Measurements from ENCODE around the gene CMPK2.

CMPK2 gene

DNA sequence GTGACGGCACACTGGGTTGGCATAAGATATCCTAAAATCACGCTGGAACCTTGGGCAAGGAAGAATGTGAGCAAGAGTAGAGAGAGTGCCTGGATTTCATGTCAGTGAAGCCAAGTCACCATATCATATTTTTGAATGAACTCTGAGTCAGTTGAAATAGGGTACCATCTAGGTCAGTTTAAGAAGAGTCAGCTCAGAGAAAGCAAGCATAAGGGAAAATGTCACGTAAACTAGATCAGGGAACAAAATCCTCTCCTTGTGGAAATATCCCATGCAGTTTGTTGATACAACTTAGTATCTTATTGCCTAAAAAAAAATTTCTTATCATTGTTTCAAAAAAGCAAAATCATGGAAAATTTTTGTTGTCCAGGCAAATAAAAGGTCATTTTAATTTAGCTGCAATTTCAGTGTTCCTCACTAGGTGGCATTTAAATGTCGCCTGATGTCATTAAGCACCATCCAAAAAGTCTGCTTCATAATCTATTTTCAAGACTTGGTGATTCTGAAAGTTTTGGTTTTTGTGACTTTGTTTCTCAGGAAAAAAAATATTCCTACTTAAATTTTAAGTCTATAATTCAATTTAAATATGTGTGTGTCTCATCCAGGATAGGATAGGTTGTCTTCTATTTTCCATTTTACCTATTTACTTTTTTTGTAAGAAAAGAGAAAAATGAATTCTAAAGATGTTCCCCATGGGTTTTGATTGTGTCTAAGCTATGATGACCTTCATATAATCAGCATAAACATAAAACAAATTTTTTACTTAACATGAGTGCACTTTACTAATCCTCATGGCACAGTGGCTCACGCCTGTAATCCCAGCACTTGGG lies 31.4 kb upstream of the CMPK2 start:
- Histone ChIP-seq H3K4me1 (ENCODE audit: control insufficient read depth, insufficient read depth, low read length) (no peaks in the 10 kb centered on the region), H3K9ac (ENCODE audit: low read length) (no peak overlapping the region), H3K27ac (ENCODE audit: low read depth, low read length) (no peak overlapping the region), H3K36me3 (ENCODE audit: control insufficient read depth, insufficient read depth, low read length) (no peaks in the 10 kb centered on the region), H3K4me3 (ENCODE audit: low read depth, low read length) (no peak overlapping the region), H3K9me3 (ENCODE audit: control insufficient read depth, insufficient read depth, low read depth, low read length) (no peaks in the 10 kb centered on the region), H3K27me3 (ENCODE audit: control insufficient read depth, insufficient read depth, low read length) (no peaks in the 10 kb centered on the region)

DNA sequence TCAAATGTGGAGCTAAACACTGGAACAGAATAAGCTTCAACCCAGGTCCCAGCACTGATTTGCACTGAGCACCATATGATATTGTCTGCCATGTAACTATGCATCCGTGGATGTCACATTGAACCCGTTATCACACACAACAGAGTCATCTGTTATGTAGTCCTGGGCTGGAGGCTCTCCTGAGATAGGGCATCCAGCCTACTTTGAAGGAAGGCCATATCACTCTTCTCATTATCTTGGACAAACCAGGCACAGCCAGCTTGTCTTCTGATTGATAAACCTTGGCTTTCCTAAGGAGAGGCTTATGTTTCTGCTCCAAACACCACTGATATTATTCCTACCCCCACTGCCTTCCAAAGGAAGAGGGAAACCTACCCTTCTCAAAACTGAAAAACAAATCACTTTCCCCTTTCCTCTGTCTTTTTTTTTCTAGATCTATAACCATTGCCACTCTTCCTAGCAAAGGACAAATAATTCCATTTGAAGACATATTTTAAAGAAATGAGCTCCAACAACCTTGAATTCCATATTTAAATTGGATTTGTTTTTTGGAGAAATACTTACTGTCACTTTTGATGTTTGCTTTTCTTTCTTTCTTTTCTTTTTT lies 28.3 kb upstream of the CMPK2 start:
- no peaks in the 10 kb centered on the region for H3K36me3 ChIP-seq (ENCODE audit: control insufficient read depth, insufficient read depth, low read length)
- H3K9ac ChIP-seq (ENCODE audit: low read length): no peak overlapping the region
- no peaks in the 10 kb centered on the region for H3K4me1 ChIP-seq (ENCODE audit: control insufficient read depth, insufficient read depth, low read length)
- no peaks in the 10 kb centered on the region for H3K9me3 ChIP-seq (ENCODE audit: control insufficient read depth, insufficient read depth, low read depth, low read length)
- no peak overlapping the region for H3K27ac ChIP-seq (ENCODE audit: low read depth, low read length)
- H3K4me3 ChIP-seq (ENCODE audit: low read depth, low read length): no peak overlapping the region
- no peaks in the 10 kb centered on the region for H3K27me3 ChIP-seq (ENCODE audit: control insufficient read depth, insufficient read depth, low read length)

DNA sequence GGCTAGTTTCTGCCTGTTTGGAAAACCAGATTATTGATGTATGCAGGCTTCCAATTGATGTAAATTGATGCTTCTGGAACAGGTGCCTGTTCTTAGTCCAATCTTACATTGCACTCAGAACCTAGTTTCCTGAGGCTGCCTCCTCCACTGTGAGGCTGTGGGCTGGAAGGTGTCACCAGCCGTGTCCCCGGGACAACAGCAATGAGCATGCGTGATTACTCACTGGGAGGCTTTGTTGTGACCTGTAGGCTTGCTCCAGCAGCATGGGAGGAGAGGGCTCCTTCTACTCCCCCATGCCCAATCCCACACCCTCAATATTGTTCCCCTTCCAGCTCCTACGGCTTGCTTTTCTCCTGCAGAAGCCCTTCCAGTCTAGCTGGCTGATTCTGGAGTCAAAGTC lies 23.0 kb upstream of the CMPK2 start:
- Histone ChIP-seq H3K27me3 (ENCODE audit: control insufficient read depth, insufficient read depth, low read length) (no peaks in the 10 kb centered on the region), H3K9me3 (ENCODE audit: control insufficient read depth, insufficient read depth, low read depth, low read length) (no peaks in the 10 kb centered on the region), H3K4me1 (ENCODE audit: control insufficient read depth, insufficient read depth, low read length) (no peaks in the 10 kb centered on the region), H3K27ac (ENCODE audit: low read depth, low read length) (no peak overlapping the region), H3K9ac (ENCODE audit: low read length) (no peak overlapping the region), H3K4me3 (ENCODE audit: low read depth, low read length) (no peak overlapping the region), H3K36me3 (ENCODE audit: control insufficient read depth, insufficient read depth, low read length) (no peaks in the 10 kb centered on the region)

DNA sequence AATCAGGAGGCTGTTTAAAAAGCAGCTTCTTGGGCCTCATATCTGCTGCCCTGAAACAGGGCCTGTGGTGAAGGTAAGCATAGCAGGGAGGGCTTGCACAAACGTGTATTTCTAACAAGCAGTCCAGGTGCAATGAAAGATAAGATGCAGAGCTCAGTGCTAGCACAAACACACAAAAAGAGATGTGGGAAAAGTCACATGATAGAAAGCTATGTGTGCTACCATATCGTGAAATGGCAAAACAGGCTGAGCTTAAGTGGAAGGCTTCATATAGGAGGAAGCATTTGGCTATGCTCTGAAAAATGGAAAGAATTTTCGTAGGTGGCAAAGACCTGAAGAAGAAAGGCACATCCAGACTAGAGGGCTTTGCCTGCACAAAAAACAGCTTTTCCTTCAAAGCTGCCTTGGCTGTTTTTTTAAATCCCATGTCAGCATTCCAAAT lies 22.1 kb upstream of the CMPK2 start:
- Histone ChIP-seq H3K4me1 (ENCODE audit: control insufficient read depth, insufficient read depth, low read length) (no peaks in the 10 kb centered on the region), H3K27ac (ENCODE audit: low read depth, low read length) (no peak overlapping the region), H3K4me3 (ENCODE audit: low read depth, low read length) (no peak overlapping the region), H3K27me3 (ENCODE audit: control insufficient read depth, insufficient read depth, low read length) (no peaks in the 10 kb centered on the region), H3K9me3 (ENCODE audit: control insufficient read depth, insufficient read depth, low read depth, low read length) (no peaks in the 10 kb centered on the region), H3K9ac (ENCODE audit: low read length) (no peak overlapping the region), H3K36me3 (ENCODE audit: control insufficient read depth, insufficient read depth, low read length) (no peaks in the 10 kb centered on the region)

DNA sequence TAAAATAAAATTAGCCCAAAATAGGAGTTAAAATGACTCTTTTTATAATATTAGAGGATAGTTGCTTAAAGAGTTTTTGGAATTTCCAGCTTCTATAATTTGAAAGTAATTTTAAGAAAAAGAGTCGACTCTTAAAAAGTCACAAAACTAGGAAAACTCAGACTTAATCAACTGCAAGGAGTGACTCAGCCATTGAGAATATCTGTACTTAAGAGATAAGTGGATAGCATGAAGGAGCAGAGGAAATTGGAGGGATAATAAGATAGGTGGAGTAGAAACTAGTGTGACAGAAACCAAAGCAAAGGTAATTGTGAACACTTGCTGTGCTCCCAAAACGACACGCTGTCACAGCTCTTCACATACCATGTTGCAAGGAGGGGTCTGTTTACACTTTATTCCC lies 20.3 kb upstream of the CMPK2 start:
- no peaks in the 10 kb centered on the region for H3K36me3 ChIP-seq (ENCODE audit: control insufficient read depth, insufficient read depth, low read length)
- no peak overlapping the region for H3K9ac ChIP-seq (ENCODE audit: low read length)
- H3K4me3 ChIP-seq (ENCODE audit: low read depth, low read length): no peak overlapping the region
- no peaks in the 10 kb centered on the region for H3K9me3 ChIP-seq (ENCODE audit: control insufficient read depth, insufficient read depth, low read depth, low read length)
- H3K27ac ChIP-seq (ENCODE audit: low read depth, low read length): no peak overlapping the region
- no peaks in the 10 kb centered on the region for H3K4me1 ChIP-seq (ENCODE audit: control insufficient read depth, insufficient read depth, low read length)
- H3K27me3 ChIP-seq (ENCODE audit: control insufficient read depth, insufficient read depth, low read length): no peaks in the 10 kb centered on the region

DNA sequence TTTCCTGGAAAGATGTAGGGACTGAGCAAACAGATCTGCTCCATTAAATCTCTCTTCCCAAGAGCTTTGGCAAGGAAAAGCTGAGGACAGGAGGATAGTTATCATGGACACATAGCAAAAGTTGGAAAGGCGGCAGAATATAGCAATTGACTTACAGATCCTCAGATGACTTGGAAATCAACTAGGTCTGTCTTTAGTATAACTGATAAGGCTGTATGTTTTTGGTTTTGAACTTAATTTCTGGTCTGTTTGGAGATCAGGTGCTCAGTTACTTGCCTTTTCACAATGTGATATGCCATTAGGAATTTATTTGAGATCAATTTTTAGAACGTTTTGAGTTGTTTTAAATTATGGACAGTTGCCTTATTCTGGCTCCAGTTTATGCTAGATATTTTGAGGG lies 19.8 kb upstream of the CMPK2 start:
- Histone ChIP-seq H3K4me1 (ENCODE audit: control insufficient read depth, insufficient read depth, low read length) (no peaks in the 10 kb centered on the region), H3K36me3 (ENCODE audit: control insufficient read depth, insufficient read depth, low read length) (no peaks in the 10 kb centered on the region), H3K27me3 (ENCODE audit: control insufficient read depth, insufficient read depth, low read length) (no peaks in the 10 kb centered on the region), H3K4me3 (ENCODE audit: low read depth, low read length) (no peak overlapping the region), H3K9me3 (ENCODE audit: control insufficient read depth, insufficient read depth, low read depth, low read length) (peaks cover under 1% of the 10 kb centered on the region; the same call in 1 of the 2 replicates), H3K9ac (ENCODE audit: low read length) (no peak overlapping the region), H3K27ac (ENCODE audit: low read depth, low read length) (no peak overlapping the region)

DNA sequence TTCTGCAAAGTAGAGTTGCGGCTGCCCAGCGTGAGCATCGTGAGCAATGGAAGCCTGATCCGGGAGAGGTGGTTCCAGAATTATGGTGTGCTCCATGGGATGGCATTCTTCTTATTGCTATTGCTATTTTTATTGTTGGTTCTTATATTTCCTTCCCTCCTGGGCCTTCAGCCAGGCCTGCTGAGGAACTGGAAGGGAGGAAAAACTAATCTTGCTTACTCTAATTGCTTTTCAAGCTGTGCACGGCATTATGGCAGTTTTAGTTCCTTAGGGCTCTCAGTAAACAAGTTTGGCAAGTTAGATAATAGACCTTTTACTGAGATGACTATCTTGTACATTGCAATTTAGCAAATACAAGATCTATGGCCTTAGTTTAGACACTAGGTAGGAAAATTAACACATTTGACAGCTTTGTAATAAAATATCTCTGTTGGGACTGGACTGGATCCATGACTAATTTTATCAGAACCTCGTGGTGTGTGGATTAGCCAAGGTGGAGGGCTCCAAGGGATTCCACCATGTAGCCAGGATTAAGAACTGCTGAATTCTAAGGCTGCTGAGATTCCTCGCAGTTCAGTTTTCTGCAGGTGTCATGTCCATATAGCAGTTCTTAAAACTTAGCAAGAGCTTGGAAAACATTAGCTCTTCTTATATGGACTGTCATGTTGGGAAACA lies 17.9 kb upstream of the CMPK2 start:
- Histone ChIP-seq H3K36me3 (ENCODE audit: control insufficient read depth, insufficient read depth, low read length) (no peaks in the 10 kb centered on the region), H3K9ac (ENCODE audit: low read length) (no peak overlapping the region), H3K27ac (ENCODE audit: low read depth, low read length) (no peak overlapping the region), H3K9me3 (ENCODE audit: control insufficient read depth, insufficient read depth, low read depth, low read length) (peaks cover 8% of the 10 kb centered on the region), H3K4me1 (ENCODE audit: control insufficient read depth, insufficient read depth, low read length) (no peaks in the 10 kb centered on the region), H3K27me3 (ENCODE audit: control insufficient read depth, insufficient read depth, low read length) (no peaks in the 10 kb centered on the region), H3K4me3 (ENCODE audit: low read depth, low read length) (no peak overlapping the region)

DNA sequence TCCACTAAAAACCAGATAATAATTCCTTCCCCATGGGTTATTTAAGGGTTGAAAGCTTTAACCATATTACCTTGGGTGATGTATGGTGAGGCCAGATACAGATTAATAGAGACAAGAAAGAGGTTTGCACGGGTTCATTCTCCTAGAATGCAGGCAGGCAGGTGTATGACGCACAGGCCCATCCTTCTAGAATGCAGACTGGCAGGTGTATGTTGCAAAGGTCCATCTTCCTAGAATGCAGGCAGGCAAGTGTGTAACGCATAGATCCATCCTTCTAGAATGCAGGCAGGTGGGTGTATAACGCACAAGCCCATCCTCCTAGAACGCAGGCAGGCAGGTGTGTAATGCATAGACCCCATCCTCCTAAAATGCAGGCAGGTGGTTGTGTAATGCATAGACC lies 15.8 kb upstream of the CMPK2 start:
- H3K27me3 ChIP-seq (ENCODE audit: control insufficient read depth, insufficient read depth, low read length): no peaks in the 10 kb centered on the region
- H3K4me1 ChIP-seq (ENCODE audit: control insufficient read depth, insufficient read depth, low read length): no peaks in the 10 kb centered on the region
- H3K27ac ChIP-seq (ENCODE audit: low read depth, low read length): no peak overlapping the region
- no peak overlapping the region for H3K4me3 ChIP-seq (ENCODE audit: low read depth, low read length)
- no peak overlapping the region for H3K9ac ChIP-seq (ENCODE audit: low read length)
- peaks cover 8% of the 10 kb centered on the region for H3K9me3 ChIP-seq (ENCODE audit: control insufficient read depth, insufficient read depth, low read depth, low read length)
- H3K36me3 ChIP-seq (ENCODE audit: control insufficient read depth, insufficient read depth, low read length): no peaks in the 10 kb centered on the region

DNA sequence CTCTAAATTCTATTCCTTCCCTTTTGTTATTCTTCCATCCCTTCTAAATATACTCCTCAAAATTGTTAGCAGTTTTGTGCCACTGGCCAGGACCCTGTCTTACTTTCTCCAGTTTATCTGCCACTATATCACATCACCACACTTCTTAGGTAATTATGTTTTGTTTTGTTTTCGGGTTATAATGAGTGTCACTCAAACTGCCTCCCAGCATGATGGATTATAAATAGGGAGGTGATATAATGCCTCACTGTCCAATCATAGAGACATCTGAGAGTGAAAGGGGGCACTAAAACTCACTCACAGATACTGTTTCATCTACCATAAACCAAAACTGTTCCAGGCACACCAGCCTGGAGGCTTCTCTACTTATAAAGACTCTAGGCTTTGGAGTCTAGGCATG lies 15.3 kb upstream of the CMPK2 start:
- H3K36me3 ChIP-seq (ENCODE audit: control insufficient read depth, insufficient read depth, low read length): no peaks in the 10 kb centered on the region
- H3K27ac ChIP-seq (ENCODE audit: low read depth, low read length): no peak overlapping the region
- H3K27me3 ChIP-seq (ENCODE audit: control insufficient read depth, insufficient read depth, low read length): no peaks in the 10 kb centered on the region
- H3K4me1 ChIP-seq (ENCODE audit: control insufficient read depth, insufficient read depth, low read length): no peaks in the 10 kb centered on the region
- H3K9ac ChIP-seq (ENCODE audit: low read length): no peak overlapping the region
- peaks cover 8% of the 10 kb centered on the region for H3K9me3 ChIP-seq (ENCODE audit: control insufficient read depth, insufficient read depth, low read depth, low read length)
- no peak overlapping the region for H3K4me3 ChIP-seq (ENCODE audit: low read depth, low read length)

DNA sequence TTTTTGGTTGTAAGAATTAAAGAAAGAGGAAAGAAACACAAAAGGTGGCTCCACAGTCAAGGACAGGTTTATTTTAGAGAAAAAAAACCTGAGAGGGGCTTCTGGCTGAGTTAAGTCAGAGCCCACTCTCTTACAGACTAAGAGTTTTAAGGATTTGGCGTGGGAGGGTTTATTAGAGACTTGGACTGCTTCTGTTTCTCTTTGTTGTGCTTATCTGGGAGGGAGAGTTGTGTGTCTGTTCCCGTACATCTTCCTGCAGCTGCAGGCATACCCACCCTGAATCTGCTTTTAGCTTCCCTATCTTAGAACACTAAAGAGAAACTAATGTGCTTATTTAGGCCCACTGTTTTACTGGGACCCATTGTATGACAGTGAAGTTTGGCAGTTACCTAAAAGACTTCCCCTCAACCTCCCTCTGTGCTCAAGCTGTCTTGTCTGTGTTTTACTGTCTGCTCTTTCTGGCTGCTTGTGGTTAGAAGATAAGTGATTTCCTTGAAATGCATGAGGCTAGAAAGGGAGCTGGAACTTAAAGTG lies 14.6 kb upstream of the CMPK2 start:
- Histone ChIP-seq H3K27ac (ENCODE audit: low read depth, low read length) (no peak overlapping the region), H3K4me3 (ENCODE audit: low read depth, low read length) (no peak overlapping the region), H3K4me1 (ENCODE audit: control insufficient read depth, insufficient read depth, low read length) (no peaks in the 10 kb centered on the region), H3K9ac (ENCODE audit: low read length) (no peak overlapping the region), H3K36me3 (ENCODE audit: control insufficient read depth, insufficient read depth, low read length) (no peaks in the 10 kb centered on the region), H3K9me3 (ENCODE audit: control insufficient read depth, insufficient read depth, low read depth, low read length) (peaks cover 8% of the 10 kb centered on the region), H3K27me3 (ENCODE audit: control insufficient read depth, insufficient read depth, low read length) (no peaks in the 10 kb centered on the region)

DNA sequence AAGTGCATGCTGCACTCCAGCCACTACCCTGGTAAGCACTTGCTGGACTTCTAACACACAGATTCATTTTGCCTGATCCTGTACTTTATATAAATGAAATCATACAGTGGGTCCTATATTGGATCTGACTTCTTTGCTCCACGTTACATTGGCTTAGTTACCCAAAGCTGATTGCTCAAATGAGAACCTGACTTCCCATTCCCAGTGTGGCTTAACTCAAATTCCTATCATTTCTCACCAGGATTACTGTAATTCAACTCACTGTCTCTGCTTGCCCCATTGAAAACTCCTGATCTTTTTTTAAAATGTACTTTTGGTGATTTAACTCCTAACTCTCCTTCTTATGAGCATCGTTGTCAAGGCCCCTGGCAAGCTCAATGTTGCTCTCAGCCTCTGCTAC lies 13.3 kb upstream of the CMPK2 start:
- no peaks in the 10 kb centered on the region for H3K36me3 ChIP-seq (ENCODE audit: control insufficient read depth, insufficient read depth, low read length)
- H3K9ac ChIP-seq (ENCODE audit: low read length): no peak overlapping the region
- H3K4me3 ChIP-seq (ENCODE audit: low read depth, low read length): no peak overlapping the region
- H3K4me1 ChIP-seq (ENCODE audit: control insufficient read depth, insufficient read depth, low read length): no peaks in the 10 kb centered on the region
- H3K27ac ChIP-seq (ENCODE audit: low read depth, low read length): no peak overlapping the region
- H3K9me3 ChIP-seq (ENCODE audit: control insufficient read depth, insufficient read depth, low read depth, low read length): peaks cover 8% of the 10 kb centered on the region
- no peaks in the 10 kb centered on the region for H3K27me3 ChIP-seq (ENCODE audit: control insufficient read depth, insufficient read depth, low read length)
